NCI-H1417 (cell line): Measurements from ENCODE around the gene SNX24.
"Not testable (repeated sequence)": the region's sequence is repeated elsewhere in the genome, so short reads cannot be mapped to it uniquely, and the experiment has no call there.

Experiments used
- DNase-seq, 3 experiments: peaks; one replicate each; lab custom pipeline; 2025; lab: John Stamatoyannopoulos, UW

SNX24 gene

GRCh38 chr5:122871661-122872060 lies 26.2 kb downstream of the SNX24 start:
- DNase-seq: no peak

DNA sequence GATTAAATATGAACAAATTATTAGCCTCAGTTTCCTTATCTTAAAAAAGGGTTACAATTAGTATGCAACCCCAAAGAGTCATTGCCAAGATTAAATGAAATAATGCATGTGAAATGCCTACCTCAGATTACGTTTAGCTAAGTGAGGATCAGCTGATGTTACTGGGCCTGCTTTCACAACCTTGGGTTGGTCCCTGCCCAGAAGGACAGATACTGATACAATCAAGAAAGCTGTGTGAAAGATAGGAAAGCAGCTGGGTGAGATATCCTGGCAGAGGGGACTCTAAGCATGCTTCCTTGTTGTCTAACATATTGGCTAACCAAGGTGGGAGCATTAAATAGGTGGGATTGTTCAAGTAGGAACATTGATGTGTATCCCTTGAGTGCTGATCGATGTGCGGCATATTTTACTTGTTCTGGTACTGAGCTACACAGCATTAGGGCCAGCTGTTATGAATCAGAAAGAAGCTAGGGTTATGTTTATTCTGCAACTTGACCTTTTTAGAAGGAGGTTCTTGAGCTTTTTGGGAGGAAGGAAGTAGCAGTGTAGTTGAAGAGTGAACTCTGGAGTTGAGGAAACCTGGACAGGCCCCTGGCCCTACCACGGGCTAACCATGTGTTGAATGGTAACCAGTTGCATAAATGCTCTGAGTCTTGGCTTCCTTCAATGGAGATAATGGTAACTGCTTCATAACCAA lies 28.9 kb downstream of the SNX24 start:
- DNase-seq: no peak

GRCh38 chr5:122877518-122877917 lies 32.1 kb downstream of the SNX24 start:
- no peak for DNase-seq

GRCh38 chr5:122879076-122879475 lies 33.7 kb downstream of the SNX24 start:
- no peak for DNase-seq

- peak in 1 of 3 experiments; percentile 8 for DNase-seq
These were observed 34.8 kb downstream of the SNX24 start for GRCh38 chr5:122880170-122880689.

DNA sequence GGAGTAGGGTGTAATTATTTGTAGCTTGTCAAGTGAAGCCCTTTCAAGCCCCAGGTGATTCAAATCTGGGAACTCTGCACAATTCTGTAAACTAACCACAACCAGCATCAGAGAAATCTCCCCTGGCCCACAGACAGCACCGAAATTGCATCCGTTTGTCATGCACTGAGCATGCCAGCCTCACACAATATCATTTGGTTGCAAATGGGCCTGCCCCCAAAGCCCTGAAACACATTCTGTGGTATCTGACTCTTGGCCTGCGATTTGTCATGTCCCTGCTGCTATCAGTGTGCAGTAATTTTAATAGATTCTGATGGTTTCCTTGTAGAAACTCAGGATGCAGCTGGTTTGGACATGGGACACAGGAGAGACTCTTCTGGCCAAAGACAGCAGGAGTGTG lies 35.3 kb downstream of the SNX24 start:
- DNase-seq: no peak

DNA sequence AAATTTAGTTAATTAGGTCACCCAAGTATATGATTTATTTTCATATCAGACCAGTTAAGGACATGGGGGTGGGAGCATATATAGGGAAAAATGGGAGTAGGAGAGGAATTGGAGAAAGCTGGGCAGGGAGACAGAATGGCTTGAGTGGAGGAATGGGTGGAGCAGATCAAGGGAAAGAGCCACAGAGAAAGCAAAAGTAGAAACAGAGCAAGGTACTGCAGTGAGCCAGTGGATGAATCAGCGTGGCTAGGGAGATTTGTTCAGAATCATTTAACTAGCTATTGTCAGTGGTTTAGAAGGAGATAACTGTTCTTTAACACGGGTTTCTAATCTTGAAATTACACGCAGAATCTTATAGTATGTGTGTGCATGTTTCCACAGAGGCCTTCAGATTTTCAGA lies 37.4 kb downstream of the SNX24 start:
- no peak for DNase-seq

DNA sequence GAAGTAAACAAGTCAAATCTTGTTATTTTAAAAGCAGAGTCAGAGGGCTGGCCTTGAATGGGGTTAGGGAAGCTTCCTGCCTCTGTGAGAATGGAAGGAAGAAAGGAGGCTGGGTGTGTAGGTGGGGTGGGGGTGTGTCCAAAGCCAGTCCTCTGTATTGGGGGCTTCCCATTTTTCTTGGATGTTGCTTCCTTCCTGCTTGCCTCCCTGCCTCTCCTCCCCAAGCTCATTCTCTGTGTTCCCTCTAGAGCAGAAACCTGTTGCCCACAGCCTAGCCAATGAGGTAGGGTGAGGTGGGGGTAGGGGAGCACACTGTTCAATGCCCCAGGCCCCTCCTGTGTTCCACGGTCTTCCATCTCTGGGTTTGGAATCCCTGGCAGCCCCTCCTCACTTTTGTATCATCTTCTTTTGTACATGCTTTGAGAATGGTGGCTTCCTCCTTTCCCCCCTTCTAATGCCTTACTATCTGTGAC lies 39.7 kb downstream of the SNX24 start:
- DNase-seq: no peak

GRCh38 chr5:122885891-122886290 lies 40.5 kb downstream of the SNX24 start:
- DNase-seq: no peak

DNA sequence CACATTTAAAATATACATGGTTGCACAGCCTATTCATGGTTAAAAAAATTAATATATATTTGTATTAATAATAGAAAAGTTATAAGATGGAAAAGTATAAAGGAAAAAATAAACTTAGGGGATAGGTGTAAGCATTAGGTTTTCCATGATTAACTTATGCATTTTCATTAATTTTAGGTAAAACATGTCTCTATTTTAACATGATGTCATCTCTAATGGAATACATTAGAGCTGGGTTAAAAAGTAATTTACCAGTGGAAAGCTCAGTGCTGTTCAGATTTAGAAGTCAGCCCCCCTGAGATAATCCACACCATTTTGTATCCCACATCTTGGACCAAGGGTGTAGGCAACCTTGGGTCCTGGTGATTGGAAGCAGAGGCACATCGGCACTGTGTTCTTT lies 49.7 kb downstream of the SNX24 start:
- no peak for DNase-seq

- peak in 2 of 3 experiments; percentile 45 to 47 for DNase-seq
These were observed 51.3 kb downstream of the SNX24 start for GRCh38 chr5:122896598-122897282.

GRCh38 chr5:122897283-122897602 lies 51.8 kb downstream of the SNX24 start:
- no peak for DNase-seq

GRCh38 chr5:122901346-122901745 lies 55.9 kb downstream of the SNX24 start:
- no peak for DNase-seq

DNA sequence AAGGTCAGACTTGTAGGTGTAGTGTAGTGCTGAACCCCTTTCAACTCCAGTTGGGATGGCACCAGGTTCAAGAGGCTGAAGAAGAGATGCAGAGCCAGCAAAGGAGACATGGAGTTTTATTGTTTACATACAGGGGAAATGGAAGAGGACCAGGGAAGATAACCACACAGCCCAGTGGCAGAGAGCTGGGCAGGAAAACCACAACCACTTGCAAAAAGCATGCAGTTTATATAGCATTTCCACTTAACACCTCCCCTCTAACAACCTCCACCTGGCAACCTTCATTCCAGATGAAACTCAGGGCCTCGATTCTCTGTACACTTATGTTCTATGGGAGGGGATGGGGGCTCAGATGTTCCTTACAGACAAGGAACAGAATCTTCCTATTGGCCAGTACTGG lies 56.9 kb downstream of the SNX24 start:
- peak in 1 of 3 experiments; percentile 46 for DNase-seq

DNA sequence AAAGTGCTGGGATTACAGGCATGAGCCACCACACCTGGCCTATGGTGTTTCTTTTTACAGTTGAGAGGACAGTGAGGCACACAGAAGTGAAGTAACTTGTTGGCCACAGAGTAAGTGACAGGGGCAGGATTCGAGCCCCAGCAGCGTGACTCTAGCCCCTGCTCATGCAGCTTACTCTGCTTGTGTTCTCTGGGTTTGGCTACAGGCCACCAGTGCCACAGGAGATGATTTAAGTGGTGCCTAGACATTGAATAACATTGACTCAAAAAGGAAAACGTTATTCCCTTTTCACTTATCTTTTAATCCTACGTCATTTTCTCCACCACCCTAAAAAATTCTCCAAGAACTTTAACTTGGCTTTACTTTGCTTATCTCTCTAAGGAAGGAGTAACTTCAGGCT lies 61.4 kb downstream of the SNX24 start:
- DNase-seq: no peak

DNA sequence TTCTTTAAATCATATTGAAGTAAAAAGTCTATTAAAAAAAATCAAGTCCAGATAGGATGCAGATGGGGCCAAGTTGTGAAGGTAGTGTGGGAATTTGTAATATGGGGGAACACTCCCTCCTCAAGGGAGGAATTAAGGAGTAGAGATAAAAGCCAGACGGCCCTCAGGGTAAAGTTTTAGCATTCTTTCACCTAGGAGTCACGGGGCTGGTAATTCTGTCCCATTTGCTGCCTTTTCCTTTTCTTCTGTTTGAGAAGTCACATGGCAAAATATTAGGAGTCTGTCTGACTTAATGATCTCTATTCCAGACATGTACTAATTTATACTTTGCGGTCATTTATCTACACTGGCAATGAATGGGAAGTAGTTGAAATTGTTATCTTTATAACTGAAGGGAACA lies 61.9 kb downstream of the SNX24 start:
- DNase-seq: no peak

- DNase-seq: no peak
These were observed 62.7 kb downstream of the SNX24 start for GRCh38 chr5:122908108-122908507.

DNA sequence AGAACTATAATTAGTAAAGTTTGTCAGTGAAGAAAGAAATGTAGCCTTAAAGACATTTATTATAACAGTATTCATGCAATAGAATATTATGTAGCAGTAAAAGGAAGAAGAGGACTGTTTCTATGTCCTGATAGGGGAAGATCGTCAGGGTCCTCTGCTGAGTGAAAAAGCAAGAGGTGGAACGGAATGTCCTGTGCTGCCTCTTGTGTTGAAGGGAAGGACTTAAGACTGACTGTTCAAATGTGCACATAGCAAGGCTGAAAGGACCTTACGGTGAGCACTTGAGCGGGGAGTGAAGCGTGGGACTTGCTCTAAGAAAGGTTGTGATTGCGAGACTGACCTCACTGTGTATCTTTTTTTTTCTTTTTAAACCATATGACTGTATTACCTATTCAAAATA lies 63.2 kb downstream of the SNX24 start:
- DNase-seq: no peak

DNA sequence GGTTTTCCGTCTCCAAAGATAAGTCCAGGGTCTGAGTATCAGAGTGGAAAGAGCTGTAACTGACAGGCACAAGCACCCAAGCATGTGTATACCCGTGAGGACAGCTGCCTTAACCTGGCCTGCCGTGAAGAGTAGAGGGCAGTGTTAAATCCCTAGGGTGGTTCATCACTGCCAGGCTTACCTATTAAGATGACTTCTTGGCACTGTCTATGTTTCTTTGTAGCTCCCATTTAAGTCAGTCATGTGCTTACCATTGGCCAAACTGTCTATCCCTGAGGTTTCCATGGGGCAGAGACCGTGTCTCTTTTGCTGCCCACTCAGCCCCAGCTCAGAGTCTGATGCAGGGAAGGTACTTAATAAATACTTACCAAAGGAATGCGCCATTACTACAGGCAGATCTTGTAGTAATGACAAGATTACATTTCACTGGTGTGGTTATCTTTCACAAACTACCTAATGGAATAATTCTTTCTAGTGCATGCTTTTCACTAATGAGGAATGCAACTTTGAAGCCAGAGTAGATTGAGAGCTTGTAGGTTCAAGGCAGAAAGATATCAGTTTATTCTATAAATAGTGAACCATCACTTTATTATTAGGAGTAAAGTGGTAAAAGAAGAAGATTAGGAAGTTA lies 64.2 kb downstream of the SNX24 start:
- DNase-seq: no peak

DNA sequence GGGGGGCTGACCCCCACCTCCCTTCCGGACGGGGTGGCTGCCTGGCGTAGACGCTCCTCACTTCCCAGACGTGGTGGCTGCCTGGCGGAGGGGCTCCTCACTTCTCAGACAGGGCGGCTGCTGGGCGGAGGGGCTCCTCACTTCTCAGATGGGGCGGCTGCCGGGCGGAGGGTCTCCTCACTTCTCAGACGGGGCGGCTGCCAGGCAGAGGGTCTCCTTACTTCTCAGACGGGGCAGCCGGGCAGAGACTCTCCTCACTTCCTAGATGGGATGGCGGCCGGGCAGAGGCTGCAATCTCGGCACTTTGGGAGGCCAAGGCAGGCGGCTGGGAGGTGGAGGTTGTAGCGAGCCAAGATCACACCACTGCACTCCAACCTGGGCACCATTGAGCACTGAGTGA lies 68.0 kb downstream of the SNX24 start:
- not testable (repeated sequence) for DNase-seq

DNA sequence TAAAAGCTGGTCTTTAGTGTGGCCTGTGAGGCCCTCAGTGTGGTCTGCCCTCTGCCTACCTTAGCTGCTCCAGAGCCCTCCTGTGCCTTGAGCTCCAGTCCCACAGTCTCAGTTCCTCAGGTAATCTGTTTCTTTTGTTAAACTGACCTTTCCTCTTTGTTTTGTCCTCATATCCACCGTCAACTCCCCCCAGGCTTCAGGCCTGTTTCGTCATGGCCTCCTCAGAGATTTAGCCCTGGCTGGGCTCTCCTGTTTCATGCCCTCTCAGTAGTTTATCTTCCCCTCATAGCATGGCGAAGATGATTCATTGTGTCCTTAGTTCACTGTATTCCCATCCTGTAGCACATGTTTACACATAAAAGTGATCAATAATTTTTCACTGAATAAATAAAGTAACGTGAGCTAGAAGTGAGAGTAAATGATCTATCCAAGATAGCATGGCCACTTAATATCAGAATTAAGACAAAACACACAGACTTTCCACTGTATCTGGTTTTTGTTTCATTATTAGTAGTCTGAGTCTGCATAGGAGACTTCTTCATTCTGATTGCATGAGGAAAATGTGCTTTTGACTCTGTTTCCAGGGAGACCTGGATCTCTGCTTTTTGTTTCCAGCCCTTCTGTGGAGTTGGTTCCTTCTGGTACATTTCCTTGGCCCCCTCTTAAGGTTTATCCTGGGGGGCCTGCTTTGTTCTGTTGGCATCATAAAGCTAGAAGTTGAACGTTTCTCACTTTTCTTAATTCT lies 70.5 kb downstream of the SNX24 start:
- DNase-seq: peak in 1 of 3 experiments; percentile 1

GRCh38 chr5:122916490-122916889 lies 71.1 kb downstream of the SNX24 start:
- no peak for DNase-seq
